HG03520 (cell line): ENCODE data around the gene B3GAT2.
"Not testable (repeated sequence)": the region's sequence is repeated elsewhere in the genome, so short reads cannot be mapped to it uniquely, and the experiment has no call there.

Experiments
- ATAC-seq: cut with Tn5 transposase; IDR thresholded peaks from one replicate; pipeline ENCODE4 v1.9.1; 2021; ENCODE audit warnings: mild to moderate bottlenecking, moderate library complexity; ENCODE audit not compliant: unreplicated experiment

Gene B3GAT2

GRCh38 chr6:70956451-70957283 is at the start of gene B3GAT2:
TSS of gene B3GAT2 (minus strand) at chr6:70957060. CDS start at chr6:70956429, 631 bp downstream.
- no peak for ATAC-seq

GRCh38 chr6:70998148-70998547 is 41.3 kb upstream of the B3GAT2 start:
- no peak for ATAC-seq

GRCh38 chr6:70997379-70997778 is 40.5 kb upstream of the B3GAT2 start:
- ATAC-seq = no peak

- no peak for ATAC-seq
These were observed 39.2 kb upstream of the B3GAT2 start for GRCh38 chr6:70996106-70996505.

GRCh38 chr6:70995411-70995810 is 38.6 kb upstream of the B3GAT2 start:
- no peak for ATAC-seq

GRCh38 chr6:70991253-70991652 is 34.4 kb upstream of the B3GAT2 start:
- no peak for ATAC-seq

- ATAC-seq = no peak
These were observed 28.3 kb upstream of the B3GAT2 start for GRCh38 chr6:70985156-70985555.

GRCh38 chr6:70982747-70983146 is 25.9 kb upstream of the B3GAT2 start:
- no peak for ATAC-seq

- no peak for ATAC-seq
These were observed 23.9 kb upstream of the B3GAT2 start for GRCh38 chr6:70980727-70981126.

GRCh38 chr6:70973604-70974003 is 16.7 kb upstream of the B3GAT2 start:
- ATAC-seq = no peak

- no peak for ATAC-seq
These were observed 10.2 kb upstream of the B3GAT2 start for GRCh38 chr6:70967049-70967448.

GRCh38 chr6:70957284-70957617 is 391 bp upstream of the B3GAT2 start:
- ATAC-seq = no peak

GRCh38 chr6:70956191-70956450 is 739 bp downstream of the B3GAT2 start:
- no peak for ATAC-seq

GRCh38 chr6:70955441-70956190 is 1.2 kb downstream of the B3GAT2 start:
- ATAC-seq = peak; percentile 93

- ATAC-seq = no peak
These were observed 2.1 kb downstream of the B3GAT2 start for GRCh38 chr6:70954750-70955149.

GRCh38 chr6:70954176-70954575 is 2.7 kb downstream of the B3GAT2 start:
- ATAC-seq = no peak

- ATAC-seq = no peak
These were observed 4.2 kb downstream of the B3GAT2 start for GRCh38 chr6:70952608-70953165.

- not testable (repeated sequence) for ATAC-seq
These were observed 12.5 kb downstream of the B3GAT2 start for GRCh38 chr6:70944321-70944720.

GRCh38 chr6:70933853-70934252 is 23.0 kb downstream of the B3GAT2 start:
- ATAC-seq = no peak

GRCh38 chr6:70905742-70906141 is 51.1 kb downstream of the B3GAT2 start:
- no peak for ATAC-seq

- no peak for ATAC-seq
These were observed 53.0 kb downstream of the B3GAT2 start for GRCh38 chr6:70903665-70904452.
